ENCODE data around the gene AKNA.
"Not testable (repeated sequence)": the region's sequence is repeated elsewhere in the genome, so short reads cannot be mapped to it uniquely, and the experiment has no call there.

The AKNA gene

GRCh38 chr9:114336699-114337395 lies 50.9 kb downstream of the AKNA start:
- DNase-seq, result no peak

- no peak for DNase-seq
These were observed 51.6 kb downstream of the AKNA start for GRCh38 chr9:114336157-114336556.

GRCh38 chr9:114335745-114336144 lies 52.0 kb downstream of the AKNA start:
- DNase-seq, result no peak

- DNase-seq, result no peak
These were observed 53.3 kb downstream of the AKNA start for GRCh38 chr9:114334490-114334889.

- not testable (repeated sequence) for DNase-seq
These were observed 54.1 kb downstream of the AKNA start for GRCh38 chr9:114333718-114334117.

GRCh38 chr9:114332474-114333040 lies 55.2 kb downstream of the AKNA start:
- DNase-seq, result not testable (repeated sequence)

GRCh38 chr9:114331229-114332195 lies 56.3 kb downstream of the AKNA start:
- not testable (repeated sequence) for DNase-seq

GRCh38 chr9:114330636-114331035 lies 57.1 kb downstream of the AKNA start:
- DNase-seq, result no peak

GRCh38 chr9:114329625-114330022 lies 58.2 kb downstream of the AKNA start, which contains the start of gene ORM2:
Gene ORM2 (plus strand): TSS chr9:114329869. CDS start chr9:114329905, 36 bp downstream.
- not testable (repeated sequence) for DNase-seq

- DNase-seq, result not testable (repeated sequence)
These were observed 58.7 kb downstream of the AKNA start for GRCh38 chr9:114328937-114329624.

GRCh38 chr9:114328357-114328820 lies 59.4 kb downstream of the AKNA start:
- DNase-seq, result not testable (repeated sequence)

- DNase-seq, result no peak
These were observed 60.0 kb downstream of the AKNA start for GRCh38 chr9:114327749-114328148.

GRCh38 chr9:114325684-114326254 lies 62.0 kb downstream of the AKNA start:
- not testable (repeated sequence) for DNase-seq

- DNase-seq, result not testable (repeated sequence)
These were observed 62.8 kb downstream of the AKNA start for GRCh38 chr9:114324965-114325364.

GRCh38 chr9:114324492-114324891 lies 63.3 kb downstream of the AKNA start:
- DNase-seq, result no peak

GRCh38 chr9:114323849-114324248 lies 63.9 kb downstream of the AKNA start:
- DNase-seq, result not testable (repeated sequence)

GRCh38 chr9:114322831-114323531 lies 64.8 kb downstream of the AKNA start, which contains the start of gene ORM1:
Gene ORM1 (plus strand): TSS chr9:114323098. CDS start chr9:114323134, 36 bp downstream.
- DNase-seq, result not testable (repeated sequence)

GRCh38 chr9:114322160-114322818 lies 65.5 kb downstream of the AKNA start:
- DNase-seq, result not testable (repeated sequence)

GRCh38 chr9:114321759-114322158 lies 66.0 kb downstream of the AKNA start:
- peak in 1 of 2 donors; percentile 23 for DNase-seq

GRCh38 chr9:114320710-114321109 lies 67.1 kb downstream of the AKNA start:
- not testable (repeated sequence) for DNase-seq

GRCh38 chr9:114319147-114319546 lies 68.6 kb downstream of the AKNA start:
- DNase-seq, result no peak
